H1 (cell line): ENCODE measurements around the gene ATP4A. TPM values are rescaled to one million over a fixed set of nuclear protein-coding genes. Genes with fewer than 3 reads are reported as not detected.
A peak's percentile ranks its signal among the peaks of the same experiment; 100 is the strongest.

ENCODE experiments used
- ASH2L ChIP-seq: fragments of 200-600, 300-600 bp; sonication (generic); IDR thresholded peaks from one replicate; pipeline ENCODE4 v1.7.1; 2017; ENCODE audit warnings: low read length
- BACH1 ChIP-seq: IDR thresholded peaks from 2 replicates; pipeline ENCODE4 v1.6.1; 2012; ENCODE audit warnings: low read length, improper control_type of control experiment
- EGR1 ChIP-seq: IDR thresholded peaks from 2 replicates; pipeline ENCODE4 v1.6.1; 2011; ENCODE audit warnings: low read depth, low read length, borderline replicate concordance
- HDAC2 ChIP-seq, 2 experiments: fragments of 300-600 bp in 1 of 2; sonication (generic) in 1 of 2; IDR thresholded peaks; 2 replicates each; pipeline ENCODE4 v1.6.1; 2011 to 2012; ENCODE audit warnings: low read depth in 2 of 2, low read length in 2 of 2, mild to moderate bottlenecking in 2 of 2, moderate library complexity in 2 of 2, borderline replicate concordance in 1 of 2, inconsistent platforms in 1 of 2
- SP1 ChIP-seq: IDR thresholded peaks from 2 replicates; pipeline ENCODE4 v1.6.1; 2011; ENCODE audit warnings: low read depth, low read length
- TAF1 ChIP-seq: IDR thresholded peaks from 2 replicates; pipeline ENCODE4 v1.6.1; 2011; ENCODE audit warnings: mild to moderate bottlenecking, low read depth, low read length
- polyA plus RNA-seq, 7 experiments: library from polyadenylated mRNA; depleted of rRNA in 3 of 7; stranded (reverse) in 5 of 7; unstranded in 2 of 7; fragments of >200 nt in 5 of 7; fragments of 200-250 nt in 2 of 7; gene quantifications; 1 replicate in 5 of 7; 2 replicates in 1 of 7; 4 replicates in 1 of 7; pipeline versions ENCODE4 v1.2.1 to v1.2.3, GENCODE V29; 2011 to 2013; ENCODE audit warnings: missing spikeins in 2 of 7, mixed read lengths in 2 of 7
- total RNA-seq: library from RNA; stranded (reverse); fragmentation: NEBNext Ultra II Directional; extraction: Animal tissue kit (Norgen Biotek cat#: 25700); gene quantifications from 2 replicates; pipeline ENCODE4 v1.2.1, GENCODE V29; 2021
- TF ChIP-seq, protein P1 (sequence below): fragments of 300-600 bp; sonication (generic); IDR thresholded peaks from 2 replicates; pipeline ENCODE4 v1.7.1; 2012; ENCODE audit warnings: low read length, moderate library complexity, mild to moderate bottlenecking, inconsistent platforms; ENCODE audit not compliant: insufficient replicate concordance

The ATP4A gene
- total and polyA plus RNA-seq, 2 of the 8 experiments (the other 6 are each of a cell fraction or from before 2014, with no cell fraction given): 0.50 to 1.2 TPM

DNA sequence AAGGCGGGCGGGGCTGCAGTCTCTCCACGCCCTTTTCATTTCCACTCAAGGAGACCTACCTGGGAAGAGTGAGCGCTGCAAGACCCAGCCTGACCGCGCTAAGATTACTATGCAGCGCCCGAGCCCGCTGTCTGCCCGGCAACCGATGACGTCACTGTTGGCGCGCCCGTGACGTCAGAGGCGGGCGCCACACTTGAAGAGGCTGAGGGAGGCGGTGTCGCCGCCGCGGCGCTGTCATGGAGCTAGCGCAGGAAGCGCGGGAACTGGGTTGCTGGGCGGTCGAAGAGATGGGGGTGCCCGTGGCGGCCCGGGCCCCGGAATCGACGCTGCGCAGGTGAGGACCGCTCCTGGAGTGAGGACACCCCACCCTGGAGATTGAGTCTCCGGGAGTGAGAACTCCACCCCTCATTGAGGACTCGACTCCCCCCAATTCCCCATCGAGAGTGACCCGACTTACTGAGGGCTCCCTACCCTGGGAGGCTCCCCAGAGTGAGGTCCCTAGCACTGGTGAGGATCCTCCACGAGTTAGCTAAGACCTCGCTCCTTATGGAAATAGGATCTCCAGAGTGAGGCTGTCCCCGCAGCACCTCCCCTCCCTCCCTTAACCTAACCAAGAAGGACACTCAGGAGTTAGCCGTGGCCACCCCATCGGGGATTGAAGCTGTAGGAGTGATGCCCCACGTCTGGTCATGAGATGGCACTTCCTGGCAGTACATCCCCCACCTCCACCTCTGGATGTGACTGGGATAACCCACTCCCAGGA, 49.3 kb upstream of the ATP4A start, which contains the start of gene HAUS5 (continued):
- TF ChIP-seq, protein P1, sequence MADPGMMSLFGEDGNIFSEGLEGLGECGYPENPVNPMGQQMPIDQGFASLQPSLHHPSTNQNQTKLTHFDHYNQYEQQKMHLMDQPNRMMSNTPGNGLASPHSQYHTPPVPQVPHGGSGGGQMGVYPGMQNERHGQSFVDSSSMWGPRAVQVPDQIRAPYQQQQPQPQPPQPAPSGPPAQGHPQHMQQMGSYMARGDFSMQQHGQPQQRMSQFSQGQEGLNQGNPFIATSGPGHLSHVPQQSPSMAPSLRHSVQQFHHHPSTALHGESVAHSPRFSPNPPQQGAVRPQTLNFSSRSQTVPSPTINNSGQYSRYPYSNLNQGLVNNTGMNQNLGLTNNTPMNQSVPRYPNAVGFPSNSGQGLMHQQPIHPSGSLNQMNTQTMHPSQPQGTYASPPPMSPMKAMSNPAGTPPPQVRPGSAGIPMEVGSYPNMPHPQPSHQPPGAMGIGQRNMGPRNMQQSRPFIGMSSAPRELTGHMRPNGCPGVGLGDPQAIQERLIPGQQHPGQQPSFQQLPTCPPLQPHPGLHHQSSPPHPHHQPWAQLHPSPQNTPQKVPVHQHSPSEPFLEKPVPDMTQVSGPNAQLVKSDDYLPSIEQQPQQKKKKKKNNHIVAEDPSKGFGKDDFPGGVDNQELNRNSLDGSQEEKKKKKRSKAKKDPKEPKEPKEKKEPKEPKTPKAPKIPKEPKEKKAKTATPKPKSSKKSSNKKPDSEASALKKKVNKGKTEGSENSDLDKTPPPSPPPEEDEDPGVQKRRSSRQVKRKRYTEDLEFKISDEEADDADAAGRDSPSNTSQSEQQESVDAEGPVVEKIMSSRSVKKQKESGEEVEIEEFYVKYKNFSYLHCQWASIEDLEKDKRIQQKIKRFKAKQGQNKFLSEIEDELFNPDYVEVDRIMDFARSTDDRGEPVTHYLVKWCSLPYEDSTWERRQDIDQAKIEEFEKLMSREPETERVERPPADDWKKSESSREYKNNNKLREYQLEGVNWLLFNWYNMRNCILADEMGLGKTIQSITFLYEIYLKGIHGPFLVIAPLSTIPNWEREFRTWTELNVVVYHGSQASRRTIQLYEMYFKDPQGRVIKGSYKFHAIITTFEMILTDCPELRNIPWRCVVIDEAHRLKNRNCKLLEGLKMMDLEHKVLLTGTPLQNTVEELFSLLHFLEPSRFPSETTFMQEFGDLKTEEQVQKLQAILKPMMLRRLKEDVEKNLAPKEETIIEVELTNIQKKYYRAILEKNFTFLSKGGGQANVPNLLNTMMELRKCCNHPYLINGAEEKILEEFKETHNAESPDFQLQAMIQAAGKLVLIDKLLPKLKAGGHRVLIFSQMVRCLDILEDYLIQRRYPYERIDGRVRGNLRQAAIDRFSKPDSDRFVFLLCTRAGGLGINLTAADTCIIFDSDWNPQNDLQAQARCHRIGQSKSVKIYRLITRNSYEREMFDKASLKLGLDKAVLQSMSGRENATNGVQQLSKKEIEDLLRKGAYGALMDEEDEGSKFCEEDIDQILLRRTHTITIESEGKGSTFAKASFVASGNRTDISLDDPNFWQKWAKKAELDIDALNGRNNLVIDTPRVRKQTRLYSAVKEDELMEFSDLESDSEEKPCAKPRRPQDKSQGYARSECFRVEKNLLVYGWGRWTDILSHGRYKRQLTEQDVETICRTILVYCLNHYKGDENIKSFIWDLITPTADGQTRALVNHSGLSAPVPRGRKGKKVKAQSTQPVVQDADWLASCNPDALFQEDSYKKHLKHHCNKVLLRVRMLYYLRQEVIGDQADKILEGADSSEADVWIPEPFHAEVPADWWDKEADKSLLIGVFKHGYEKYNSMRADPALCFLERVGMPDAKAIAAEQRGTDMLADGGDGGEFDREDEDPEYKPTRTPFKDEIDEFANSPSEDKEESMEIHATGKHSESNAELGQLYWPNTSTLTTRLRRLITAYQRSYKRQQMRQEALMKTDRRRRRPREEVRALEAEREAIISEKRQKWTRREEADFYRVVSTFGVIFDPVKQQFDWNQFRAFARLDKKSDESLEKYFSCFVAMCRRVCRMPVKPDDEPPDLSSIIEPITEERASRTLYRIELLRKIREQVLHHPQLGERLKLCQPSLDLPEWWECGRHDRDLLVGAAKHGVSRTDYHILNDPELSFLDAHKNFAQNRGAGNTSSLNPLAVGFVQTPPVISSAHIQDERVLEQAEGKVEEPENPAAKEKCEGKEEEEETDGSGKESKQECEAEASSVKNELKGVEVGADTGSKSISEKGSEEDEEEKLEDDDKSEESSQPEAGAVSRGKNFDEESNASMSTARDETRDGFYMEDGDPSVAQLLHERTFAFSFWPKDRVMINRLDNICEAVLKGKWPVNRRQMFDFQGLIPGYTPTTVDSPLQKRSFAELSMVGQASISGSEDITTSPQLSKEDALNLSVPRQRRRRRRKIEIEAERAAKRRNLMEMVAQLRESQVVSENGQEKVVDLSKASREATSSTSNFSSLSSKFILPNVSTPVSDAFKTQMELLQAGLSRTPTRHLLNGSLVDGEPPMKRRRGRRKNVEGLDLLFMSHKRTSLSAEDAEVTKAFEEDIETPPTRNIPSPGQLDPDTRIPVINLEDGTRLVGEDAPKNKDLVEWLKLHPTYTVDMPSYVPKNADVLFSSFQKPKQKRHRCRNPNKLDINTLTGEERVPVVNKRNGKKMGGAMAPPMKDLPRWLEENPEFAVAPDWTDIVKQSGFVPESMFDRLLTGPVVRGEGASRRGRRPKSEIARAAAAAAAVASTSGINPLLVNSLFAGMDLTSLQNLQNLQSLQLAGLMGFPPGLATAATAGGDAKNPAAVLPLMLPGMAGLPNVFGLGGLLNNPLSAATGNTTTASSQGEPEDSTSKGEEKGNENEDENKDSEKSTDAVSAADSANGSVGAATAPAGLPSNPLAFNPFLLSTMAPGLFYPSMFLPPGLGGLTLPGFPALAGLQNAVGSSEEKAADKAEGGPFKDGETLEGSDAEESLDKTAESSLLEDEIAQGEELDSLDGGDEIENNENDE: no peak
- TF ChIP-seq TAF1: peak; percentile 84
- TF ChIP-seq HDAC2 (IDR thresholded peaks at IDR 0.05; ENCODE audit: borderline replicate concordance in 1 of 2, low read depth in 2 of 2, low read length in 2 of 2): peak in 1 of 2 experiments; percentile 83; a peak in 1 of 4 replicates
- TF ChIP-seq SP1: peak; percentile 63; the same call in 1 of the 2 replicates
- peak; percentile 26; the same call in 1 of the 2 replicates for TF ChIP-seq BACH1
- no peak for TF ChIP-seq EGR1
- TF ChIP-seq ASH2L: peak; percentile 47
- TF ChIP-seq, all 59 proteins: peak for 31
